GM12865 (cell line): ENCODE data around the gene UBN2.

Experiments used
- DNase-seq: peaks from one replicate; pipeline ENCODE4 v3.0.0; 2010; ENCODE audit warnings: low read depth
- H3K4me3 ChIP-seq: 2 replicates; pipeline ENCODE4 v1.5.1; 2011; ENCODE audit warnings: mild to moderate bottlenecking, low read depth, low read length, control low read depth
- TF ChIP-seq, protein P1 (sequence below): IDR thresholded peaks from 2 replicates; pipeline ENCODE4 v1.5.1; 2011; ENCODE audit warnings: low read length, control low read depth, low read depth, inconsistent platforms; ENCODE audit not compliant: insufficient read depth; ENCODE audit errors: missing control alignments

Gene UBN2

GRCh38 chr7:139294951-139295575 lies 64.0 kb downstream of the UBN2 start:
- no peak overlapping the region for H3K4me3 ChIP-seq
- DNase-seq: no peak
- TF ChIP-seq, protein P1, sequence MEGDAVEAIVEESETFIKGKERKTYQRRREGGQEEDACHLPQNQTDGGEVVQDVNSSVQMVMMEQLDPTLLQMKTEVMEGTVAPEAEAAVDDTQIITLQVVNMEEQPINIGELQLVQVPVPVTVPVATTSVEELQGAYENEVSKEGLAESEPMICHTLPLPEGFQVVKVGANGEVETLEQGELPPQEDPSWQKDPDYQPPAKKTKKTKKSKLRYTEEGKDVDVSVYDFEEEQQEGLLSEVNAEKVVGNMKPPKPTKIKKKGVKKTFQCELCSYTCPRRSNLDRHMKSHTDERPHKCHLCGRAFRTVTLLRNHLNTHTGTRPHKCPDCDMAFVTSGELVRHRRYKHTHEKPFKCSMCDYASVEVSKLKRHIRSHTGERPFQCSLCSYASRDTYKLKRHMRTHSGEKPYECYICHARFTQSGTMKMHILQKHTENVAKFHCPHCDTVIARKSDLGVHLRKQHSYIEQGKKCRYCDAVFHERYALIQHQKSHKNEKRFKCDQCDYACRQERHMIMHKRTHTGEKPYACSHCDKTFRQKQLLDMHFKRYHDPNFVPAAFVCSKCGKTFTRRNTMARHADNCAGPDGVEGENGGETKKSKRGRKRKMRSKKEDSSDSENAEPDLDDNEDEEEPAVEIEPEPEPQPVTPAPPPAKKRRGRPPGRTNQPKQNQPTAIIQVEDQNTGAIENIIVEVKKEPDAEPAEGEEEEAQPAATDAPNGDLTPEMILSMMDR: no peak

- no peak for DNase-seq
These were observed 66.8 kb downstream of the UBN2 start for GRCh38 chr7:139297795-139298194.

GRCh38 chr7:139299296-139299695 lies 68.3 kb downstream of the UBN2 start:
- DNase-seq: no peak
- TF ChIP-seq, protein P1: no peak
- no peak overlapping the region for H3K4me3 ChIP-seq

More at GRCh38 chr7:139297795-139298194, 66.8 kb downstream of the UBN2 start:
- TF ChIP-seq, protein P1: no peak
- no peak overlapping the region for H3K4me3 ChIP-seq

- no peak for DNase-seq
- H3K4me3 ChIP-seq: no peak overlapping the region
- TF ChIP-seq, protein P1: no peak
These were observed 69.4 kb downstream of the UBN2 start for GRCh38 chr7:139300390-139300789.

- no peak overlapping the region for H3K4me3 ChIP-seq
- no peak for DNase-seq
- TF ChIP-seq, protein P1: no peak
These were observed 73.5 kb downstream of the UBN2 start for GRCh38 chr7:139304517-139304916.

DNA sequence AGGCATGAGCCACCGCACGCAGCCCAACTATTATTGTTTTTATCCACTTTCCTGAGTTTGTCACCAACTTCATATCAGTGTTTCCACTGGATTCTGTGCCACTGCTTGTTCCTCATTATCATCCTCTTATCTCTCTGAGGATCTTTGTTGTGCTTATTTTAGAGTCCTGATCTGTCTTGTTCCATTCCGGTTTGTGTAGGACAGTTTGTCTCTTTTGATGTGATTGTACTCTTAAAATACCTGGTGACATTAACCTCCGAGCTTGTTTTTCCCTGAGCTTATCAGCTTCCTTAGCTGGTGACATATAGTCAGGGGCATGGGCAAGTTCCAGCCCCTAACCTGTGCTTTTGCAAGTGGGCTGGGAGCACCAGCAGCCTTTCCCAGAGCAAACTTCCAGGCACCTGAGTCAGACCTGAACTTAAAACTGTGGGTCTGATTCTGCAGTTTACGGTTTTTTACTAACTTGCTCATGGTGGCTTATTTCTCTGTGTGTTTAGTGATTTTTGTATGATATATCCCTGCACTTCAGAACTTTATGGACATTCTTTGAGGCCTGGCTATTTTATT lies 87.0 kb downstream of the UBN2 start:
- TF ChIP-seq, protein P1: no peak
- no peak for DNase-seq
- no peak overlapping the region for H3K4me3 ChIP-seq
